Fibroblast of lung (primary cell): ENCODE measurements around the gene SLC7A6.

ENCODE experiments used
- CTCF ChIP-seq, 2 donors: IDR thresholded peaks in 1 of 2; conservative IDR thresholded peaks in 1 of 2; 1 replicate in 1 of 2; 2 replicates in 1 of 2; pipeline ENCODE4 v1.5.1; 2011 to 2012; ENCODE audit warnings: low read length in 2 of 2, control low read depth in 1 of 2, inconsistent platforms in 1 of 2, low read depth in 1 of 2, mild to moderate bottlenecking in 1 of 2
- EZH2 ChIP-seq: IDR thresholded peaks from 2 replicates; pipeline ENCODE4 v1.5.1; 2012; ENCODE audit warnings: low read length, control low read depth, mild to moderate bottlenecking; ENCODE audit errors: missing control alignments

- TF ChIP-seq CTCF (conservative IDR thresholded peaks at IDR 0.05 in 1 of 2, IDR thresholded peaks at IDR 0.05 in 1 of 2; ENCODE audit: low read depth in 1 of 2, low read length in 2 of 2) (no peak), EZH2 (no peak)
Measured at GRCh38 chr16:68235108-68235886, 29.0 kb upstream of the SLC7A6 start.
